Fibroblast of the aortic adventitia (primary cell): ENCODE results near the gene GEMIN8. TPM values are rescaled to one million over a fixed set of nuclear protein-coding genes. Genes with fewer than 3 reads are reported as not detected.

Experiments
- DNase-seq: peaks from one replicate; pipeline ENCODE4 v3.0.0-alpha.2; 2010; ENCODE audit warnings: low read depth
- H3K4me3 ChIP-seq: 2 replicates; pipeline ENCODE4 v1.5.1; 2011; ENCODE audit warnings: low read depth, mild to moderate bottlenecking, control low read depth, low read length, moderate library complexity
- total RNA-seq: library from RNA; depleted of rRNA; stranded (reverse); fragments of >200 nt; gene quantifications from 2 replicates; pipeline ENCODE4 v1.2.3, GENCODE V29; 2012; ENCODE audit warnings: low replicate concordance
- TF ChIP-seq, protein P1 (sequence below): IDR thresholded peaks from 2 replicates; pipeline ENCODE4 v1.5.1; 2011; ENCODE audit warnings: mild to moderate bottlenecking, low read length, control low read depth, inconsistent platforms; ENCODE audit not compliant: insufficient read depth

Gene GEMIN8
- total RNA-seq, 1 donor = 16.6 TPM

DNA sequence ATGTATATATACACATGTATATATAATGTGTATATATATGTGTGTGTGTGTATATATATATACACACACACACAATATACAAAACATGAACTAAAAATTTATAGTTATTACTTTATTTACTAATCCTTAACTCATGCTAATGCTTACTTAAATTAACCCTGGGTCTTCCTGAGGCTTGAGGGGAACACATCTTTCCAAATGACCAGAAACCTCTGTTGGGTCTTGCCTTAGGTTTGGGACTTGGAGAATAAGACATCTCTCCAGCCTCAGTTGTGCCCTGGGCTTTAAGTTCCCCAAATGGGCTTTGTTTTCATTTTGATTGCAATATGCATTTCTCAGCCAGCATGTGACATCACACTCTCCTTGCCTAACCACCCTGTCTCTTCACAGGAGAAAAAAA is 7.7 kb downstream of the GEMIN8 start:
- TF ChIP-seq, protein P1, sequence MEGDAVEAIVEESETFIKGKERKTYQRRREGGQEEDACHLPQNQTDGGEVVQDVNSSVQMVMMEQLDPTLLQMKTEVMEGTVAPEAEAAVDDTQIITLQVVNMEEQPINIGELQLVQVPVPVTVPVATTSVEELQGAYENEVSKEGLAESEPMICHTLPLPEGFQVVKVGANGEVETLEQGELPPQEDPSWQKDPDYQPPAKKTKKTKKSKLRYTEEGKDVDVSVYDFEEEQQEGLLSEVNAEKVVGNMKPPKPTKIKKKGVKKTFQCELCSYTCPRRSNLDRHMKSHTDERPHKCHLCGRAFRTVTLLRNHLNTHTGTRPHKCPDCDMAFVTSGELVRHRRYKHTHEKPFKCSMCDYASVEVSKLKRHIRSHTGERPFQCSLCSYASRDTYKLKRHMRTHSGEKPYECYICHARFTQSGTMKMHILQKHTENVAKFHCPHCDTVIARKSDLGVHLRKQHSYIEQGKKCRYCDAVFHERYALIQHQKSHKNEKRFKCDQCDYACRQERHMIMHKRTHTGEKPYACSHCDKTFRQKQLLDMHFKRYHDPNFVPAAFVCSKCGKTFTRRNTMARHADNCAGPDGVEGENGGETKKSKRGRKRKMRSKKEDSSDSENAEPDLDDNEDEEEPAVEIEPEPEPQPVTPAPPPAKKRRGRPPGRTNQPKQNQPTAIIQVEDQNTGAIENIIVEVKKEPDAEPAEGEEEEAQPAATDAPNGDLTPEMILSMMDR = no peak
- no peak for DNase-seq
- no peak overlapping the region for H3K4me3 ChIP-seq

DNA sequence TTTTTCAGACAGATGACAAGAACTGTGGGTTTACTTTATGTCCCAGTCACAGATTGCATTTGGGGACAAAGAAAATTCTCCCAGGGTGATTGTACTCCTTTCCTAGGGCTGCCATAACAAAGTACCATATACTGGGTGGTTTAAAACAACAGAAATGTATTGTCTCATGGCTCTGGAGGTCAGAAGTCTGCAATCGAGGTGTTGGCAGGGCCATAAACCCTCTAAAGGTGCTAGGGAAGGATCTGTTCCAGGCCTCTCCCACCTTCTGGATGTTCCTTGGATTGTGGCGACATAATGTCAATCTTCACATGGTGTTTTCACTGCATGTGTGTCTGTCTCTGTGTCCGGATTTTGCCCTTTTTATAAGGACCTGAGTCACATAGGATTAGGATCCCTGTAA is 12.3 kb downstream of the GEMIN8 start:
- no peak for DNase-seq
- TF ChIP-seq, protein P1 = no peak
- no peak overlapping the region for H3K4me3 ChIP-seq

DNA sequence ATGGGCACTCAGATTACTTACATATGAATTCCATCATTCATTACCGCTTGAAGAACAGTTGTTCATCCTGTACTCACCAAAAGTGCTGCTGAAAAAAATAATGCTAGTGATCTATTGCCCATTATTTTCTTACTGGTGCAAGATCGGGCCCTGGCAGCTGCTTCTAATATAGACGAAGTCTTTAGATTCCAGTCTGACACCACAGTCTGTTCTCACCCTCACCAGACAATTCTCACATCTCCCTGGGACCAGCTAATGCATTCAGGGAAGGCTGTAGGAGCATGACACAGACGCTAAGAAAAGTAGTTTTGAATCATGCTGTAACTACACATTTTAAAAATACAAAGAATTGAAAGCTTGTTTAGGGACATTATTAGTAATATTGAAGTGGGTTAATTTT is 13.8 kb downstream of the GEMIN8 start:
- DNase-seq = peak; percentile 9
- TF ChIP-seq, protein P1 = no peak
- no peak overlapping the region for H3K4me3 ChIP-seq

DNA sequence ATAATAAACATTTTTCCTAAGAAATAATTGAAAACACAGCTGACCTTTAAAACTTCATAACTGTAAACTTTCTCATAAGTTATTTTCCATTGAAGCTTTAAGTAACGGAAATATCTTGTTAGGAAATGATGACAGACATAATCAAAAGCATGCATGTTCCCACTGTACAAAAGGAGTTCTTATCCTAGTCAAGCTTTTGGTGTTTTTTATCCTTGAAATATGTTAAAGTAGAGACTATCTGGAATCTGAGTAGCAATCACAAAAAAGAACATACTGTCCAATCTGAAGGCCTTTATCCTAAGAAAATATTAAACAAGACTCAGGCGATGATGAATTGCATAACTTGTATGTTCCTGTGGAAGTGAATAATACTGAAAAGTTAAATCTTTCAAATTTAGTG is 14.4 kb downstream of the GEMIN8 start:
- peak; percentile 23 for DNase-seq
- TF ChIP-seq, protein P1 = no peak
- H3K4me3 ChIP-seq = no peak overlapping the region

DNA sequence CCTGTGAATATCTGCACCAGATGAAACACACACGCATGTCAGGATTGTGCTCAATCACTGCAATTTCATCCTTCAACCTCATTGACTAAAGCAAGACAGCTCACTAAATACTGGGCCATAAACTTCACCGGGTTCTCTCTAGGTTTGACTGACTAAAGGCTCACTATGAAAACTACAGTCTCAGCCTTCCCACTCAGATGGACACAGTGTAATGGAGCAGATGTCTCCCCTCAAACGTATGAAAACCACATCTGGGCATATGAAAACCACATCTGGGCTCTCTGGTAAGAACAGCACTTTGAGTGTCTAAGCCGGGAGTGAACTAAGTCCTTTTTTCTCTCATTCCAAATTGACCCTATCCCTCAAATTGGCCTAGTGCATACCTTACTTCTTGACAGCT is 15.2 kb downstream of the GEMIN8 start:
- no peak overlapping the region for H3K4me3 ChIP-seq
- TF ChIP-seq, protein P1 = no peak
- DNase-seq = no peak

DNA sequence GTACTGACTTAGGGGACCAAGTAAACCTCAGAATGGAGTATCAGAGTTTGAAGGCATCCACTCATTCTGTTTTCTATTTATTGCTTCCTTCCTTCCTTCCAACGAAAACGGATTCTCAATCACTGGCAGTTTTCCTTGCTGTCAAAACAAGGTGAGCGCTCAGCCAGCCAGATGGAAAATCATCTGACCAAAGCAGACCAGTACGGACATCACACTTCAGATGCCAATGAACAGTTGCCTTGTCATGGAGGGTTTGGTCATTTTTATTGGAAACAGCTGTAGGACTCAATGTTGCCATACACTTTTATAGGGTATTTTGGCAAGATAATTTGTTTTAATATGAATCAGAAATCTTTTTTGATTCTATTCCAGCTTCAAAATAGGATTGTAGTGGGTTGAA is 16.6 kb downstream of the GEMIN8 start:
- no peak overlapping the region for H3K4me3 ChIP-seq
- DNase-seq = peak; percentile 42
- TF ChIP-seq, protein P1 = no peak

DNA sequence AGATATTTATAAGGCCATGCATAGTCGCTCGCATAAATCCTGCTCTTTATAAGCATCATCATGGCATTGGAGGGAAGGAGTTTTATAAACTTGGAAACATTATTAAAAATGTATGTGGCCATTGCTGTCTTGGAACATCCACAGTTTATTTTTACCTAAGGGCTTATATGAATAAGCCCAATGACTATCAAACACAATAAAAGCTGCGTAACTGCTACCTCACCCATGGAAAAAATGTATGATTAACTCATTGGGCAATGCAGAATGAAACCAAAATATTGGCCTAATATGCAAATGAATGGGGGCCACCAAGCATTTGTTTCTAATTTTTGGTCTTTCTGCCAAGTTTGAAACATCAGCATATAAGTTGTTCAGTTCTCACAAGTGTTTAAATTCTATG is 19.1 kb downstream of the GEMIN8 start:
- TF ChIP-seq, protein P1 = no peak
- H3K4me3 ChIP-seq = no peak overlapping the region
- DNase-seq = peak; percentile 12
